ENCODE measurements around the gene DNER.

- TF ChIP-seq, protein P1, sequence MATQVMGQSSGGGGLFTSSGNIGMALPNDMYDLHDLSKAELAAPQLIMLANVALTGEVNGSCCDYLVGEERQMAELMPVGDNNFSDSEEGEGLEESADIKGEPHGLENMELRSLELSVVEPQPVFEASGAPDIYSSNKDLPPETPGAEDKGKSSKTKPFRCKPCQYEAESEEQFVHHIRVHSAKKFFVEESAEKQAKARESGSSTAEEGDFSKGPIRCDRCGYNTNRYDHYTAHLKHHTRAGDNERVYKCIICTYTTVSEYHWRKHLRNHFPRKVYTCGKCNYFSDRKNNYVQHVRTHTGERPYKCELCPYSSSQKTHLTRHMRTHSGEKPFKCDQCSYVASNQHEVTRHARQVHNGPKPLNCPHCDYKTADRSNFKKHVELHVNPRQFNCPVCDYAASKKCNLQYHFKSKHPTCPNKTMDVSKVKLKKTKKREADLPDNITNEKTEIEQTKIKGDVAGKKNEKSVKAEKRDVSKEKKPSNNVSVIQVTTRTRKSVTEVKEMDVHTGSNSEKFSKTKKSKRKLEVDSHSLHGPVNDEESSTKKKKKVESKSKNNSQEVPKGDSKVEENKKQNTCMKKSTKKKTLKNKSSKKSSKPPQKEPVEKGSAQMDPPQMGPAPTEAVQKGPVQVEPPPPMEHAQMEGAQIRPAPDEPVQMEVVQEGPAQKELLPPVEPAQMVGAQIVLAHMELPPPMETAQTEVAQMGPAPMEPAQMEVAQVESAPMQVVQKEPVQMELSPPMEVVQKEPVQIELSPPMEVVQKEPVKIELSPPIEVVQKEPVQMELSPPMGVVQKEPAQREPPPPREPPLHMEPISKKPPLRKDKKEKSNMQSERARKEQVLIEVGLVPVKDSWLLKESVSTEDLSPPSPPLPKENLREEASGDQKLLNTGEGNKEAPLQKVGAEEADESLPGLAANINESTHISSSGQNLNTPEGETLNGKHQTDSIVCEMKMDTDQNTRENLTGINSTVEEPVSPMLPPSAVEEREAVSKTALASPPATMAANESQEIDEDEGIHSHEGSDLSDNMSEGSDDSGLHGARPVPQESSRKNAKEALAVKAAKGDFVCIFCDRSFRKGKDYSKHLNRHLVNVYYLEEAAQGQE (IDR thresholded peaks at IDR 0.05), result no peak
- TF ChIP-seq POLR2A (IDR thresholded peaks at IDR 0.05; ENCODE audit: low read length) (no peak), CBX2 (IDR thresholded peaks at IDR 0.05; ENCODE audit: borderline replicate concordance, low read depth) (no peak), BHLHE40 (IDR thresholded peaks at IDR 0.05; ENCODE audit: low read depth, low read length) (no peak), HOXA7 (CRISPR knock-in tag; IDR thresholded peaks at IDR 0.05) (no peak), CBX8 (IDR thresholded peaks at IDR 0.05) (no peak), RAD21 (conservative IDR thresholded peaks at IDR 0.05 in 1 of 2, IDR thresholded peaks at IDR 0.05 in 1 of 2) (no peak), EP300 (IDR thresholded peaks at IDR 0.05) (no peak), MAFK (IDR thresholded peaks at IDR 0.05; ENCODE audit: partially characterized antibody) (no peak), CEBPB (IDR thresholded peaks at IDR 0.05) (no peak), NR3C1 (IDR thresholded peaks at IDR 0.05) (no peak)
- TF ChIP-seq, protein P2, sequence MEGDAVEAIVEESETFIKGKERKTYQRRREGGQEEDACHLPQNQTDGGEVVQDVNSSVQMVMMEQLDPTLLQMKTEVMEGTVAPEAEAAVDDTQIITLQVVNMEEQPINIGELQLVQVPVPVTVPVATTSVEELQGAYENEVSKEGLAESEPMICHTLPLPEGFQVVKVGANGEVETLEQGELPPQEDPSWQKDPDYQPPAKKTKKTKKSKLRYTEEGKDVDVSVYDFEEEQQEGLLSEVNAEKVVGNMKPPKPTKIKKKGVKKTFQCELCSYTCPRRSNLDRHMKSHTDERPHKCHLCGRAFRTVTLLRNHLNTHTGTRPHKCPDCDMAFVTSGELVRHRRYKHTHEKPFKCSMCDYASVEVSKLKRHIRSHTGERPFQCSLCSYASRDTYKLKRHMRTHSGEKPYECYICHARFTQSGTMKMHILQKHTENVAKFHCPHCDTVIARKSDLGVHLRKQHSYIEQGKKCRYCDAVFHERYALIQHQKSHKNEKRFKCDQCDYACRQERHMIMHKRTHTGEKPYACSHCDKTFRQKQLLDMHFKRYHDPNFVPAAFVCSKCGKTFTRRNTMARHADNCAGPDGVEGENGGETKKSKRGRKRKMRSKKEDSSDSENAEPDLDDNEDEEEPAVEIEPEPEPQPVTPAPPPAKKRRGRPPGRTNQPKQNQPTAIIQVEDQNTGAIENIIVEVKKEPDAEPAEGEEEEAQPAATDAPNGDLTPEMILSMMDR (IDR thresholded peaks at IDR 0.05), result no peak
Observed at GRCh38 chr2:229514273-229514895, 200.0 kb downstream of the DNER start.
